GM20000 (cell line): Measurements from ENCODE around the gene EP300.

Source experiments
- DNase-seq: peaks from one replicate; pipeline ENCODE4 v3.0.0; 2012; ENCODE audit warnings: low spot score
- TF ChIP-seq, protein P1 (sequence below): IDR thresholded peaks from 2 replicates; pipeline ENCODE4 v1.5.1; 2012; ENCODE audit warnings: mild to moderate bottlenecking, control low read depth; ENCODE audit errors: extremely low read depth, missing control alignments

The EP300 gene

DNA sequence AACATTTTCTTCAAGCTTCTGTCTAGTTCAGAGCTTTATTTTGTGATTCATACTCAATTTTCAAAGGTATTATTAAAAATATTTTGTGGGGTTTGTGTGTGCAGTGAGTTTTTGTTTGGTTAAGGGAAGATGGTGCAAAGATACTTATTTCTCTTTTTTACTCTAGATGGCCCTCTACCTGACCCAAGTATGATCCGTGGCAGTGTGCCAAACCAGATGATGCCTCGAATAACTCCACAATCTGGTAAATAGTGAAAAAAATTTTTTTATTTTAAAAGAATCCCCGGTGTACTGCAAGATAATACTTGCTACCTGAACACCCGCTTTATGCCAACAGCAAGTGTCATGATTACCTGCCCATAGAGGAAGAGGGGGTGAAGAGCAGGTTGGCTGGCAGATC, 54.2 kb downstream of the EP300 start:
- TF ChIP-seq, protein P1, sequence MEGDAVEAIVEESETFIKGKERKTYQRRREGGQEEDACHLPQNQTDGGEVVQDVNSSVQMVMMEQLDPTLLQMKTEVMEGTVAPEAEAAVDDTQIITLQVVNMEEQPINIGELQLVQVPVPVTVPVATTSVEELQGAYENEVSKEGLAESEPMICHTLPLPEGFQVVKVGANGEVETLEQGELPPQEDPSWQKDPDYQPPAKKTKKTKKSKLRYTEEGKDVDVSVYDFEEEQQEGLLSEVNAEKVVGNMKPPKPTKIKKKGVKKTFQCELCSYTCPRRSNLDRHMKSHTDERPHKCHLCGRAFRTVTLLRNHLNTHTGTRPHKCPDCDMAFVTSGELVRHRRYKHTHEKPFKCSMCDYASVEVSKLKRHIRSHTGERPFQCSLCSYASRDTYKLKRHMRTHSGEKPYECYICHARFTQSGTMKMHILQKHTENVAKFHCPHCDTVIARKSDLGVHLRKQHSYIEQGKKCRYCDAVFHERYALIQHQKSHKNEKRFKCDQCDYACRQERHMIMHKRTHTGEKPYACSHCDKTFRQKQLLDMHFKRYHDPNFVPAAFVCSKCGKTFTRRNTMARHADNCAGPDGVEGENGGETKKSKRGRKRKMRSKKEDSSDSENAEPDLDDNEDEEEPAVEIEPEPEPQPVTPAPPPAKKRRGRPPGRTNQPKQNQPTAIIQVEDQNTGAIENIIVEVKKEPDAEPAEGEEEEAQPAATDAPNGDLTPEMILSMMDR, result no peak
- no peak for DNase-seq

DNA sequence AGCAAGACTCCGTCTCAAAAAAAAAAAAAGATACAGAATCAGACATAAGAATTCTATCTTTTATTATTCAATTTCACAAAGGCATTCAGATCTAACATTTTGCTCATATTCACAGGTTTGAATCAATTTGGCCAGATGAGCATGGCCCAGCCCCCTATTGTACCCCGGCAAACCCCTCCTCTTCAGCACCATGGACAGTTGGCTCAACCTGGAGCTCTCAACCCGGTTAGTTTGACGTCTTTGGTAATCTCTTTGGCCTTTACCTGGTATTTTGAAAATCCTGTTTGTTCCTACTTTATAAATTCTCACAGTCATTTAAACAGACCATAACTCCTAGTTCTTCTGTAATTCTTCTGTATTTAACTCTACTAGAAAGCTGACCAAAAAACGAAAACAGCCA, 55.3 kb downstream of the EP300 start:
- TF ChIP-seq, protein P1, result no peak
- no peak for DNase-seq

DNA sequence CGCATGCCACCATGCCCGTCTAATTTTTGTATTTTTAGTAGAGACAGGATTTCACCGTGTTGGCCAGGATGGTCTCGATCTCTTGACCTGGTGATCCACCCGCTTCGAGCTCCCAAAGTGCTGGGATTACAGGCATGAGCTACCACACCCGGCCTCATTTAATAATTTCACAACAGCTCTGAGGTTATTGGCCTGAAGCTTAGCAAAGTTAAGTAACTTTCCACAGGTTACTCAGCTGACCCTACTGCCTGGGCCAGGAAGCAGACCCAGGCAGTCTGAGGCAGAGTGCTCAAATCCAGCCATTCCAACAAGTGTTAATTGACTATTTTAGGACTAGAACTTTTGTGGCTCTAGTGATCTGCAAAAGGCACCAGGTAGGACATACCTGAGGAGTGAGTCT, 60.5 kb downstream of the EP300 start:
- DNase-seq, result no peak

DNA sequence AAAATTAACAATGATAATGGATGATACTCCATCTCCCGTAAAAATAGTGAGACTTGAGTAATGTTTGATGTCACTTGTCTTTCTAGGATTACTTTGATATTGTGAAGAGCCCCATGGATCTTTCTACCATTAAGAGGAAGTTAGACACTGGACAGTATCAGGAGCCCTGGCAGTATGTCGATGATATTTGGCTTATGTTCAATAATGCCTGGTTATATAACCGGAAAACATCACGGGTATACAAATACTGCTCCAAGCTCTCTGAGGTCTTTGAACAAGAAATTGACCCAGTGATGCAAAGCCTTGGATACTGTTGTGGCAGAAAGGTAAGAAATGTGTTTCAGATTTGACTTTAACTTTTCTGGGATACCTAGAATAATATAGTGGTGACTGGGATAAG, 64.7 kb downstream of the EP300 start:
- DNase-seq, result no peak
- TF ChIP-seq, protein P1, result no peak

More for the DNA sequence above, 60.5 kb downstream of the EP300 start:
- TF ChIP-seq, protein P1, result no peak

DNA sequence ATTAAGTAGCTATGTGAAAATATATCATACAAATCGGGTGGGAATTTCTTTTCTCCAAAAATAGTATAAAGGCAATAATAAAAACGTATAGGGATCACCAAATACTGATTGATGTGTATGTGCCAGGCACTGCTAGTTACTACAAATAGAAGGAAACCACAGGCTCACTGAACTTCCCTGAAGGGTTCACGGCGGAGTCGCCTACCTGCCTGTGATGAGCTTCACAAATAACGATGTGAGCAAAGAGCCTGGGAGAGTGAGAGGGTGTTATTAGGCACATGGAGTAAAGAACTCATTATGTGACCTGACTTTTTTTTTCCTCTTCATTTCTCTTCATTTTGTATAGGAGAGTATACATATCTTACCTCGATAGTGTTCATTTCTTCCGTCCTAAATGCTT, 76.8 kb downstream of the EP300 start:
- no peak for DNase-seq
- TF ChIP-seq, protein P1, result no peak

DNA sequence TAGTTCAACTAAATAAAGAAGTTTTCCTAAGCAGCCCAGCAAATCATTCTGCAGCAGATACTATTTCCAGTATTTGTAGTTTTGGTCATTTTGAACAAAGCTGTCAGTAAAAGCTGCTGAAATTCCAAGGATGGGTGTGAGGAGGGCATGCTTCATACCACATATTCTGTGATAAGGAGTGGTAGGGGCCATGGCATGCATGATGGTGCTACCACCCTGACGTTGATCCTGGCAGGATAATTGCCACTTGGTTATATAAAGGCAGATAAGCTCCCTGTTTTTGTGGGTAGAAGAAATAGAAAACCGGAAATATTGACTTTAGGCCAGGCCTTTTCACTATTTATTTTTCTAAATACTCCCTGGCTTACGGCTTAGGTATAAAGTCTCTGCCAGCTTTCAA, 79.6 kb downstream of the EP300 start:
- TF ChIP-seq, protein P1, result no peak
- no peak for DNase-seq

DNA sequence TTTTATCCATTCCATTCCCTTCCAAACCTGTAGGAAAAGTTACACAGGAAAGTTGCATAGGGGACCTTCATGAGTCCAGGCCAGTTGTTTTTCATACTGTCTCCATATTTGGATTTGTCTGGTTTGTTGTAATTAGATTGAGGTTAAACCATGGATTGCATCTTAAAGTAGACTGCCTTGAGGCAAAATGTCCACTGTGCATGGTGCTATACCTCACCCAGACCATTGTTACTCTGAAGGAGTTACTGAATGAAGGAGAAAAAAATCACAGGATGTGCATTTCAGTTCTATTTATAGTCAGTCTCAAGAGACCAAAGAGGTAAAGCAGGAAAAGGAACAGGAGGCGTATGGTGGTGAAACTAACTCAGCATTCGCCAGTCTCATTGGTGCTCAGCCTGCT, 83.2 kb downstream of the EP300 start:
- TF ChIP-seq, protein P1, result no peak
- DNase-seq, result no peak
